Stimulated activated CD4-positive, alpha-beta T cell treated with anti-CD3 and anti-CD28 coated beads, Interleukin-4, amount 100 ng/mL, for 48 hours (primary cell): ENCODE data around the gene DAP.
"Not testable (repeated sequence)": the region's sequence is repeated elsewhere in the genome, so short reads cannot be mapped to it uniquely, and the experiment has no call there.

ENCODE experiments used
- DNase-seq, 2 donors: peaks; one replicate each; pipeline ENCODE4 v3.0.0-alpha.2; 2020; ENCODE audit warnings: low read depth in 2 of 2

DAP gene

DNA sequence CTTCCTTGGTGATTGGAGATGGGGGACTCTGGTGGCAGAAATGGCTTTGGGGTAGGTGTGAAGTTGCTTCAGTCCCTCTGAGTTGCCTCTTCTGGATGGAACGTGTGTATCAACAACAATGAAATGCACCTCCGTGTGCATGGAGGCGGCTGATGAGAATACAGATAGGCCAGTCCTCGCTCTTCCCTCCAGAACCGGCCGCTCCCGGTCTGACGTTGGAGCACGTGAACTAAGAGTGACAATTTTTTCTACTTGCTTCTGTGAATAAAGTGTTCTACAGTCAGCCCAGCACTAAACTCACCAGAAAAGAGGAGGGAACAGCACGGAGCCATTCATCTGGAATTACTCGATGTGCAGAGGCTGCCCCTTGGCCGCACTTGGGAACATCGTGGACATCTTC is 106.5 kb downstream of the DAP start:
- no peak for DNase-seq

DNA sequence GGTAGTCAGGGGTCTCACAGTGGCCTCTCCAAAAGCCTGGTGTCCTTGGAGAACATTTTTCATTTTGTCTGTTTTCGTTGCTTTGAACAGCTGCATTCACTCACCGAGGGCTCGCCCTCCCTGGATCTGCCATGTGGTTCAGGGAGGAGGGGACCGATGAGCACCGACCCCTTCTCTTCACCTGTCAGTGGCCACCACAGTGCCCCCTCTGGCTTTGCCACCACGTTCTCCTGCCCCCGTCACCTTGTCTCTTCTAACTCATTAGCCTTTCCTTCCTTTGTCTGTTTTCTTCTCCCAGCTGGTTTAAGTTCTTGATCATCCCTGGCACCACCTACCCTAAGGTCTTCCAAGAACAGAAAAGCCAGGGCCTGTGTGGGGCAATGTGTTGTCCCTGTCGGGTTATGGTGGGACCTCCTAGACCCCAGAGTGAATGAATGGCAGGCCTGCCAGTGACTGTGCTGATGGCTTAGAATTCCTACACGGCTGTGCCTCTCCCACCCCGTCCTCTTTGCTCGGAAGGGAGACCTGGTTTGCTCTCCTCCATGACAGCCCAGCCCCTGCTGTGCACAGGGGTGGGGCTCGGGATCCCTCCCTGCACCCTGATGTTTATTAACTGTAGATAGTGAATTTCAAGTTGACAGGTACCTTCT is 107.2 kb downstream of the DAP start:
- DNase-seq, result no peak

DNA sequence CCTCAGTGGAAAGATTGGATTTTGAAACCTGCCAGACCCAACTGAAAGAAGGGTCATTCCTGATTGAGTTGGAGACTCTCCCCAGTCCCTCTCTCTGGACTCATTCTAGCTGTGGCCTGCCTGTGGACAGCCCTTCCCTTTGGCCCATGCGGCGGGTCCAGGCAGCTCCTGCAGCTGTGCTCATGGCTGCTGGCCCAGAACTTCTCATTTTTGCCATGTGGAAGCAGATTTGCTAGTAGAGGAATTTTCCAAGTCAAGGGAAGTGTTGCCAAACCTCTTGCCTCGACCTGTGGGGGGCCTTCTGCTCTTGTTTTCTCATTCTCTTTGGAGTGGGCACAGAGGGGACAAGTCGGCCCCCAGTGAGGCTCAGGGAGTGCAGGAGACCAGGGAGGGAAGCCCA is 108.0 kb downstream of the DAP start:
- DNase-seq, result no peak

DNA sequence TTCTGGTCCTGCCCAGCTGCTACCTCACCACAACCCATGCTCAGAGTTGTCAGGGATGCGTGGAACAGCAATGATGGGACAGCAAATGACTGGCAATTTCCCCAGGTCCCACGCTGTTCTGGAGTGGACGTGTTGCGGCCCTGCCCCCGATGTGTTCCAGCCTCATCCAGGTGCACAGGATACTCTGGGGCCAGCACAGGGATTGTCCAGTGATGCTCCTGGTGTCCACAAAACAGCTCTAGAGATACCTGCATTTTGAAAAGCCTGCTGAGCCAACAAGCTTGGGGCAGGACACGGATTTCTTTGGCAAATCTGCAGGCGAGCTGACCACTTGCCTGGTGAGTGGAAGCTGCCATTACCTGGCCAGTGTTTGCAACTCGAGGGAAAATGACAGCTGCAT is 108.4 kb downstream of the DAP start:
- no peak for DNase-seq

- DNase-seq, result no peak
Measured at GRCh38 chr5:10652151-10652550, 108.9 kb downstream of the DAP start.

GRCh38 chr5:10649666-10650380 is 111.2 kb downstream of the DAP start:
- DNase-seq, result no peak

- no peak for DNase-seq
Measured at GRCh38 chr5:10648806-10649665, 112.0 kb downstream of the DAP start.

DNA sequence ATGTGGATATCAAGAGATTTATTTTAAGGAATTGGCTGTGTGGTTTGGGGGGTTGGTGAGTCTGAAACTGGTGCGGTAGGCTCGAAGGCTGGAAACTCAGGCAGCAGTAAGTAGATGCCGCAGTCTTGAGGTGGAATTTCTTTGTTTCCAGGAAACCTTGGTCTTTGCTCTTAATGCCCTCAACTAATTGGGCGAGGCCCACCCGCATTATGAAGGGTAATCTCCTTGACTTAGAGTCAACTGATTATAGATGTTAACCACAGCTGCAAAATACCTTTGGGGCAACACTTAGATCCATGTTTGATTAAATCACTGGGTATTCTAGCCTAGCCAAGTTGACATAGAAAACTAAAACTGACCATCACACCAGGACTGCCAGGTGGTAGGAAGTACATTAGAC is 113.4 kb downstream of the DAP start:
- DNase-seq, result no peak

DNA sequence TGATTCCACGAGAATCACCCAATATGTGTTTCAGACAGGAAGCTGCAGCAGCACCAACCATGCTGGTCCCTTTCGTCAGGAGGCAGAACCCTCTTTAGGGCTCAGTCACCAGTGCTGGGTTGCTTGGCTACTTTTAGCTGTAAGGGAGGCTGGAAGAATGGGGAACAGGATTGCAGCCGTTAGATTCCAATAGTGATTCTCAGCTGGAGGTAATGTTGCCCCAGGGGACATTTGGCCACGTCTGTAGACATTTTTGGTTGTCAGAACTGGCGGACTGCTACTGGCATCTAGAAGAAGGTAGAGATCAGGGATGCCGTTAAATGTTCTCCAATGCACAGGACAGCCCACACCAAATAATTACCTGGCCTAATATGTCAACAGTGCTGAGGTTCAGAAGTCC is 115.4 kb downstream of the DAP start:
- no peak for DNase-seq

- DNase-seq, result no peak
Measured at GRCh38 chr5:10645146-10645545, 115.9 kb downstream of the DAP start.

DNA sequence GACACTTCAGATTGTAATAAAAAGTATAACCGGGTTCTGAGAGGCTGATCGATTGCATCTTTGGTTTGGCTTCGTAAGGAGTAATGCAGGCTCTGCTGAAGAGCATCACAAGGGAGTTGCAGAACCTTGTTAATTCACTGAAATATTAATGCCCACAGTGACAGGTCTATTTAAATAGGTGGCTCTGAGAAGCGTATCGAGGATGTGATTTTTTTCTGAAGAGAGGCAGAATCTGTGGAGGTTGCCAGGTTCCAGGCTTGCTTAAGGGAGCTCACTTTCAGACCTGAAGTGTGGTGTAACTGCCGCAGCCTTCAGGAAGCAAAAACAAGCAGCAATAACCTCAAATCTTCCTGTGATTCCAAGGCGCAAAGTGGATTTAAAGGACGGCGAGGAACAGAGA is 116.8 kb downstream of the DAP start:
- no peak for DNase-seq

DNA sequence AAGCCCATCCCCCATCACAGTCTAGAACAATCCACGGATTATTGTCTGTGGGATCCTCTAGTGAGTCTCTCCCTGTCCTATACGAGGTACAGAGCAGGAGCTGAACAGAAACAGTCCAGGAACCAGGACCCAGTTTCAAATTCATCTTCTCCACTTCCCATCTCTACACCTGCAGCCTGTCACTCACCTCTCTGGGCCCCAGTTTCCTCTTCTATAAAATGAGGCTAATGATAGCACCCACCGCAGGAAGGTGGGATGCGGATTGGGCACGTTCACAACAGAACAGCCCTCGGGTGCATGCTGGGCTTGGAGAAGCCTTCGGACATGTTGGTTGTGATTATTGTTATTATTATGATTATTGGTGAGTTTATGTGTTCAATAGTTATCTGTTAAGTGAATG is 118.7 kb downstream of the DAP start:
- no peak for DNase-seq

DNA sequence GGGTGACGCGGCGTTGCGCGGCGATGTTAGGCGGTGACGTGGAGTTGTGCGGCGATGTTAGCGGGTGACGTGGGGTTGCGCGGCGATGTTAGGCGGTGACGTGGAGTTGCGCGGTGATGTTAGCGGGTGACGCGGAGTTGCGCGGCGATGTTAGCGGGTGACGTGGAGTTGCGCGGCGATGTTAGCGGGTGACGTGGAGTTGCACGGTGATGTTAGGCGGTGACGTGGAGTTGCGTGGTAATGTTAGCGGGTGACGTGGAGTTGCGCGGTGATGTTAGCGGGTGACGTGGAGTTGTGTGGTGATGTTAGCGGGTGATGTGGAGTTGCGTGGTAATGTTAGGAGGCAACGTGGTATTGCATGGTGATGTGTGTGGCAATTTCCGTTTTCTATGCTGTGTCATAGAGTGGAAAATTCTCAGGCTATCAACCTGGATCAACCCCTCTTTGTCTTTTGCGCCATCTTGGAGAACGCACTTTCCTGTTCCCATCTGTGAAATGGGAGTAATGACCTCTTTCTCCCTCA is 121.1 kb downstream of the DAP start:
- DNase-seq, result no peak

DNA sequence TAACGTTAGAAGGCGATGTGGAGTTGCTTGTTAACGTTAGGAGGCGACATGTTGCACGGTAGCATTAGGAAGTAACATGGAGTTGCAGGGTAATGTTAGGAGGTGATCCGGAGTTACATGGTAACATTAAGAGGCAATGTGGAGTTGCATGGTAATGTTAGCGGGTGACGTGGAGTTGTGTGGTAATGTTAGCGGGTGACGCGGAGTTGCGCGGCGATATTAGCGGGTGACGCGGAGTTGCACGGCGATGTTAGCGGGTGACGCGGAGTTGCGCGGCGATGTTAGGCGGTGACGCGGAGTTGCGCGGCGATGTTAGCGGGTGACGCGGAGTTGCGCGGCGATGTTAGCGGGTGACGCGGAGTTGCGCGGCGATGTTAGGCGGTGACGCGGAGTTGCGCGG is 122.3 kb downstream of the DAP start:
- DNase-seq, result not testable (repeated sequence)

GRCh38 chr5:10637944-10638343 is 123.1 kb downstream of the DAP start:
- DNase-seq, result no peak

DNA sequence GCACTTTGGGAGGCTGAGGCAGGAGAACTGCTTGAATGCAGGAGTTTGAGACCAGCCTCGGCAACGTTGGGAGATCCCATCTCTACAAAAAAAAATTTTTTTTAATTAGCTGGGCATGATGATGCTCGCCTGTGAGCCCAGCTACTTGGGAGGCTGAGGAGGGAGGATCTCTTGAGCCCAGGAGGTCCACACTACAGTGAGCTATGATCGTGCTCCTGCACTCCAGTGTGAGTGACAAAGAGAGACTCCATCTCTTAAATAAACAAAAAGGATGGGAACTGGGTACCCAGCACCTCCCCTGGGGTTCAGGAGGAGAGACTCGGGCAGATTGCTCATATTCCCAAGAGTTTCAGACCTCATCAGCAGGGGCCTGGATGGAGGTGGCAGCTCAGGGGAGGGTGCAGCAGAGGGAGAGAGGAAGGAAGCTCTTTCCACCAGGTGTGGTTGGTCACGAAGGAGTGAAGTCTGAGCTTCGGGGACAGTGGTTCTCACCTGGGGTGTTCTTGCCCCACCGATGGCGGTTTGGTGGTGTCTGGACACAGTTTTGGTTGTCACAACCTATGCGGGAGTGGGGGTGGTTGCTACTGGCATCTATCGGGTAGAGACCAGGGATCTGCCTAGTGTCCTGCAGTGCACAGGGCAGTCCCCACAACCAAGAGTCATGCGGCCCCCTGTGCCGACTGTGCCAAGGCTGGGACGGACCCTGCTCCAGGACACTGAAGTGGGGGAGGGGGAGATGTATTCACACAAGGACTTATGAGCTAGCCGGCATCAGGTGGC is 124.5 kb downstream of the DAP start:
- DNase-seq, result no peak

GRCh38 chr5:10635867-10636350 is 125.1 kb downstream of the DAP start:
- DNase-seq, result no peak

DNA sequence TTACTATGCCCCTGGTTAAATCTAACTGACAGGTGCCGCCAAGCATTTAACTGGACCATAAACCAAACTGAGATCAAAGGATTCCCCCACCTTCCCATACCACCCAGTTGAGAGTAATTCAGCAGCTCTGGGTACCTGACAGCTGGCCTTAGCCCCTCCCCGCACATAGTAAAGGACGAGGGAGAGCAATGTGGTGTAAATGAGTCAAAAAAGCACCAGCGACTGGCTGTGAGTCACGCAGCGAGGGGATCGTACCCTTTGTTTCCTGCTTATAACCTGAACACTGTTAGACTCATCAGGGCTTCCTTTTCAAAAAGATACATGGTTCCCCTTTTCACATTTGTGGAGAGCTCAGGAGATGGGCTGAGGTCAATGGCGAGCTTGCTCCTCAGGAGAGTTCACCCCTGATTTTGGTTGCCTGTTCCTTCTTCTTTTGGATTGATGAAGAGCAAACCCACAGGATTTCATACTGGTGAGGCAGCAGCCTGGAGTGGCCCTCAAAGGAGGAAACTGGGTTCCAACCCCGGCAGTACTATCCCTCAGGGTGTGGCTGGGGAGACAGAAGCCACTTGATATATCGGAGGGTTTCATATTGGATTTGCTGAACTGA is 125.7 kb downstream of the DAP start:
- peak; percentile 59 to 79 for DNase-seq

DNA sequence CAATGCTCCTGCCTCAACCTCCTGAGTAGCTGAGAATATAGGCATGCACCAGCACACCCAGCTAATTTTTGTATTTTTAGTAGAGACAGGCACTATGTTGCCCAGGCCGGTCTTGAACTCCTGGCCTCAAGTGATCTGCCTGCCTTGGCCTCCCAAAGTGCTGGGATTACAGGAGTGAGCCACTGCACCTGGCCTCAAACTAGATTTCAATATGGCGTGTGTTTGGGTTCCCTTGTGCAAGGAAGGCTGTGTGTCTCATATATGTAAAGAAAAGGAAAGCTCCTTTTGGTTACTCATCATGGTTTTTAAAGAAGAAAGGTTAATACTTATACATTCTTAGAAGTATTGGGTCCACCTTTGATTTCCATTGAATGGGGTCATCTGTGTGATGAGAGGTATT is 126.5 kb downstream of the DAP start:
- no peak for DNase-seq

- DNase-seq, result no peak
Measured at GRCh38 chr5:10634050-10634449, 127.0 kb downstream of the DAP start.
